OCI-LY7 (cell line): ENCODE results near the gene CA9.

ENCODE experiments used
- CTCF ChIP-seq: fragments of 200-600 bp; sonication (generic); conservative IDR thresholded peaks from 2 replicates; pipeline ENCODE4 v1.5.1; 2014; ENCODE audit warnings: mild to moderate bottlenecking, antibody characterized with exemption, low read length, moderate library complexity, mixed read lengths
- EZH2phosphoT487 ChIP-seq: fragments of 200-600 bp; sonication (generic); IDR thresholded peaks from 2 replicates; pipeline ENCODE4 v1.6.1; 2018; ENCODE audit warnings: low read depth, borderline replicate concordance, mild to moderate bottlenecking, mixed run types, antibody characterized with exemption, low read length, moderate library complexity, mixed read lengths

- TF ChIP-seq CTCF (no peak), EZH2phosphoT487 (no peak)
Measured at GRCh38 chr9:35675732-35676392, 2.1 kb downstream of the CA9 start.
